Articular chondrocyte of knee joint (primary cell): ENCODE measurements around the gene SLC25A53. TPM values are rescaled to one million over a fixed set of nuclear protein-coding genes. Genes with fewer than 3 reads are reported as not detected.

Experiments
- total RNA-seq: library from RNA; depleted of rRNA; stranded (reverse); fragments of >200 nt; gene quantifications from 2 replicates; pipeline ENCODE4 v1.2.3, GENCODE V29; 2012

The SLC25A53 gene
- total RNA-seq = 7.1 and 12.3 TPM in 2 replicates

GRCh38 chrX:104156630-104157529 lies at the start of gene SLC25A53:
TSS of gene SLC25A53 (minus strand) at chrX:104157009. CDS start at chrX:104105257, 51,752 bp downstream.

GRCh38 chrX:104165894-104166734 lies 9.3 kb upstream of the SLC25A53 start, which contains the start of gene FAM199X:
TSS of gene FAM199X (plus strand) at chrX:104166453. CDS start at chrX:104166786, 333 bp downstream.

GRCh38 chrX:104112326-104112951 lies 44.4 kb downstream of the SLC25A53 start, which contains the start of gene ZCCHC18:
TSS of gene ZCCHC18 (plus strand) at chrX:104112523. CDS start at chrX:104114112, 1,589 bp downstream.

GRCh38 chrX:104075778-104076445 lies 80.9 kb downstream of the SLC25A53 start, which contains the start of gene TMSB15C:
TSS of gene TMSB15C (minus strand) at chrX:104076236.

Other genes starting within 250 kb of the SLC25A53 start
- gene TMSB15B, start 194.4 kb downstream of the SLC25A53 start, total RNA-seq = 2.4 and 3.4 TPM in 2 replicates
- not detected in 2 replicates for gene H2BW1, start 143.3 kb downstream of the SLC25A53 start, total RNA-seq
- not detected in 2 replicates for gene H2BW2, start 117.1 kb downstream of the SLC25A53 start, total RNA-seq
- 2.5 TPM in 2 replicates for gene TMSB15C, start 80.8 kb downstream of the SLC25A53 start, total RNA-seq
- gene ZCCHC18, start 44.5 kb downstream of the SLC25A53 start, total RNA-seq = 0.22 and 0.26 TPM in 2 replicates
- gene FAM199X, start 9.4 kb upstream of the SLC25A53 start, total RNA-seq = 21.5 and 23.7 TPM in 2 replicates
- gene ESX1, start 97.9 kb upstream of the SLC25A53 start, total RNA-seq = not detected in 2 replicates